DND-41 (cell line): Measurements from ENCODE around the gene CD37.
"Not testable (repeated sequence)": the region's sequence is repeated elsewhere in the genome, so short reads cannot be mapped to it uniquely, and the experiment has no call there.

Experiments
- ATAC-seq: fragments of 200-7000 bp; cut with Tn5 transposase; 3 replicates; pipeline ENCODE4 v1.9.1; 2021; ENCODE audit warnings: low read depth; ENCODE audit not compliant: insufficient read depth
- DNase-seq: peaks from one replicate; pipeline ENCODE4 v3.0.0-alpha.2; 2020
- H2AFZ ChIP-seq: 2 replicates; pipeline ENCODE4 v1.6.0; 2012; ENCODE audit warnings: low read depth, low read length
- H3K27ac ChIP-seq: 2 replicates; pipeline ENCODE4 v1.5.1; 2012; ENCODE audit warnings: low read length, inconsistent platforms
- H3K27me3 ChIP-seq: fragments of 200-600 bp; sonication (generic); 2 replicates; pipeline ENCODE4 v1.6.0; 2012; ENCODE audit warnings: low read length, mild to moderate bottlenecking, inconsistent platforms; ENCODE audit not compliant: insufficient read depth, poor library complexity
- H3K36me3 ChIP-seq: 2 replicates; pipeline ENCODE4 v1.5.1; 2012; ENCODE audit warnings: low read length, inconsistent platforms; ENCODE audit not compliant: insufficient read depth
- H3K4me1 ChIP-seq: 2 replicates; pipeline ENCODE4 v1.5.1; 2012; ENCODE audit warnings: mild to moderate bottlenecking, low read length; ENCODE audit not compliant: insufficient read depth
- H3K4me2 ChIP-seq: 2 replicates; pipeline ENCODE4 v1.6.0; 2012; ENCODE audit warnings: mild to moderate bottlenecking, moderate library complexity, low read length, inconsistent platforms; ENCODE audit not compliant: insufficient read depth
- H3K4me3 ChIP-seq, 2 experiments: fragments of 200-600 bp in 1 of 2; shearing (Covaris generic) in 1 of 2; 2 replicates each; pipeline ENCODE4 v1.5.1; 2012 to 2016; ENCODE audit warnings: inconsistent platforms in 2 of 2, low read length in 2 of 2, mild to moderate bottlenecking in 2 of 2, low read depth in 1 of 2, moderate library complexity in 1 of 2
- H3K79me2 ChIP-seq: 2 replicates; pipeline ENCODE4 v1.6.0; 2012; ENCODE audit warnings: low read length, inconsistent platforms; ENCODE audit not compliant: insufficient read depth
- H3K9ac ChIP-seq: 2 replicates; pipeline ENCODE4 v1.6.0; 2012; ENCODE audit warnings: low read depth, mild to moderate bottlenecking, inconsistent platforms, low read length, moderate library complexity
- H3K9me3 ChIP-seq: 2 replicates; pipeline ENCODE4 v1.5.1; 2012; ENCODE audit warnings: low read length, moderate library complexity, mild to moderate bottlenecking, inconsistent platforms; ENCODE audit not compliant: insufficient read depth, severe bottlenecking
- H4K20me1 ChIP-seq: 2 replicates; pipeline ENCODE4 v1.6.0; 2012; ENCODE audit warnings: low read length; ENCODE audit not compliant: insufficient read depth
- CTCF ChIP-seq: IDR thresholded peaks from 2 replicates; pipeline ENCODE4 v1.5.1; 2012; ENCODE audit warnings: borderline replicate concordance, low read length, moderate library complexity, mild to moderate bottlenecking; ENCODE audit not compliant: poor library complexity, severe bottlenecking; ENCODE audit errors: extremely low read depth
- EZH2 ChIP-seq: IDR thresholded peaks from 3 replicates; pipeline ENCODE4 v1.6.1; 2012; ENCODE audit warnings: borderline replicate concordance, low read depth, mild to moderate bottlenecking, moderate library complexity, low read length, inconsistent platforms; ENCODE audit not compliant: severe bottlenecking

The CD37 gene

GRCh38 chr19:49371184-49371583 lies 36.0 kb downstream of the CD37 start:
- Histone ChIP-seq H3K9ac (no peak overlapping the region), H3K4me2 (no peak overlapping the region), H3K4me1 (no peaks in the 10 kb centered on the region), H3K36me3 (no peaks in the 10 kb centered on the region), H3K79me2 (no peaks in the 10 kb centered on the region), H2AFZ (no peak overlapping the region), H3K9me3 (peaks cover 12% of the 10 kb centered on the region), H3K27ac (no peak overlapping the region), H4K20me1 (no peaks in the 10 kb centered on the region), H3K4me3 (no peak overlapping the region), H3K27me3 (no peaks in the 10 kb centered on the region)
- DNase-seq = no peak
- ATAC-seq = no peak
- TF ChIP-seq CTCF (no peak), EZH2 (no peak)

DNA sequence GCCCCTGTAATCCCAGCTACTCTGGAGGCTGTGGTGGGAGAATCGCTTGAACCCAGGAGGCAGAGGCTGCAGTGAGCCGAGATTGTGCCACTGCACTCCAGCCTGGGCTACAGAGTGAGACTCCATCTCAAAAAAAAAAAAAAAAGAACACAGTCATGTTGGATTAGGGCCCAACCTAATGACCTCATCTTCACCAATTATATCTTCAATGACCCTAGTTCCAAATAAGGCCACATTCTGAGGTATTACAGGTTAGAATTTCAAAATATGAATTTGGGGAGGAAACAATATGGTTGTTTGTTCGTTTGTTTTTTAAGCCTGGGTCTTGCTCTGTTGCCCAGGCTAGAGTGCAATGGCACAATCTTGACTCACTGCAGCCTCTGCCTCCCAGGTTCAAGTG lies 38.0 kb downstream of the CD37 start:
- H3K9ac ChIP-seq, ATAC-seq, H3K4me2 ChIP-seq, H3K27me3 ChIP-seq, H3K4me1 ChIP-seq, DNase-seq, H2AFZ ChIP-seq, H4K20me1 ChIP-seq, H3K36me3 ChIP-seq, H3K79me2 ChIP-seq, H3K4me3 ChIP-seq, H3K27ac ChIP-seq: not testable (repeated sequence)
- peaks cover 12% of the 10 kb centered on the region for H3K9me3 ChIP-seq

DNA sequence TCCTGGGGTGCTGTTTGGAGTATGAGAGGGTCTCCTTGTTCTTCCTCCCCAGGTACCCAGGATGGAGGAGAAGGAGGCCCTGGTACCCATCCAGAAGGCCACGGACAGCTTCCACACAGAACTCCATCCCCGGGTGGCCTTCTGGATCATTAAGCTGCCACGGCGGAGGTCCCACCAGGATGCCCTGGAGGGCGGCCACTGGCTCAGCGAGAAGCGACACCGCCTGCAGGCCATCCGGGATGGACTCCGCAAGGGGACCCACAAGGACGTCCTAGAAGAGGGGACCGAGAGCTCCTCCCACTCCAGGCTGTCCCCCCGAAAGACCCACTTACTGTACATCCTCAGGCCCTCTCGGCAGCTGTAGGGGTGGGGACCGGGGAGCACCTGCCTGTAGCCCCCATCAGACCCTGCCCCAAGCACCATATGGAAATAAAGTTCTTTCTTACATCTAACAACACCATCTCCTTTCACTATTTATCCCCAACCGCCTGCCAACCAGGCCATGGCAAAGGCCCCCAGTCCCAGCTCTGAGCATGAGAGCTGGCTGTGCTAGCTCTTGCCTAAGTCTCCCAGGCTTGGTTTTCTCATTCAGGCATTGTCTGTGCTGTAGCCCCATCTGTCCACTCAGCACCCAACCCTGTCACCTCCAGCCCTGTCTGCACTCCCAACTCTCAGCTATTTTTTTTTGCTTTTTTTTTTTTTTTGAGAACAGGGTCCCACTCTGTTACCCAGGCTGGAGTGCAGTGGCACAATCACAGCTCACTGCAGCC lies 39.6 kb downstream of the CD37 start:
- H3K27me3 ChIP-seq = no peaks in the 10 kb centered on the region
- no peak for TF ChIP-seq CTCF
- no peak for TF ChIP-seq EZH2
- no peaks in the 10 kb centered on the region for H3K79me2 ChIP-seq
- no peak for DNase-seq
- H3K27ac ChIP-seq = no peak overlapping the region
- no peak overlapping the region for H3K4me2 ChIP-seq
- no peak overlapping the region for H3K4me3 ChIP-seq
- H3K9ac ChIP-seq = no peak overlapping the region
- no peaks in the 10 kb centered on the region for H3K36me3 ChIP-seq
- H3K4me1 ChIP-seq = no peaks in the 10 kb centered on the region
- H2AFZ ChIP-seq = no peak overlapping the region
- no peaks in the 10 kb centered on the region for H4K20me1 ChIP-seq
- H3K9me3 ChIP-seq = peaks cover under 1% of the 10 kb centered on the region
- ATAC-seq = no peak

DNA sequence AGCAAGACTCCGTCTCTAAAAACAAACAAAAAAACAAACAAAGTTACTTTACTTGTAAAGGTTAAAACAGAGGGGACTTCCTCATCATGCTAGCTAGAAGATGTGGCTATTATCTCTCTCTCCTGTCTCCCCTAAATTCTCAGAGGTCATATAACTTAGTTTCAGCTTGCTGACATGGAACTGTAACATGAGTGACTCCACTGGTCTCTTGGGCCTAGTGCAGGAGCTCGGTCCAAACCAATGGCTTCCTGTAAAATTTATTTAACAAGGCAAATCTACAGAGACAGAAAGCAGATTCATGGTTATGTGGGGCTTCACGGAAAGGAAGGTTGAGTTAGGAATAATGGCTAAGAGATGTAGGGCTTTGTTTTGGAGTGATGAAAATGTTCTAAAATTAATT lies 43.3 kb downstream of the CD37 start:
- H3K9ac ChIP-seq = no peak overlapping the region
- no peak overlapping the region for H3K4me2 ChIP-seq
- no peaks in the 10 kb centered on the region for H4K20me1 ChIP-seq
- no peak overlapping the region for H3K27ac ChIP-seq
- H2AFZ ChIP-seq = no peak overlapping the region
- no peak overlapping the region for H3K4me3 ChIP-seq
- no peak for ATAC-seq
- no peak for DNase-seq
- TF ChIP-seq EZH2 = no peak
- H3K36me3 ChIP-seq = no peaks in the 10 kb centered on the region
- H3K27me3 ChIP-seq = no peaks in the 10 kb centered on the region
- no peaks in the 10 kb centered on the region for H3K4me1 ChIP-seq
- H3K9me3 ChIP-seq = no peaks in the 10 kb centered on the region
- no peaks in the 10 kb centered on the region for H3K79me2 ChIP-seq
